B cell (primary cell): ENCODE results near the gene PDGFRB.

ENCODE experiments used
- CTCF ChIP-seq: fragments of 200-600 bp; IDR thresholded peaks from one replicate; pipeline ENCODE4 v1.8.0; 2022; ENCODE audit warnings: antibody characterized with exemption, mild to moderate bottlenecking
- EZH2 ChIP-seq: IDR thresholded peaks from 2 replicates; pipeline ENCODE4 v1.6.1; 2012; ENCODE audit warnings: borderline replicate concordance, low read depth, mild to moderate bottlenecking, moderate library complexity, low read length; ENCODE audit not compliant: insufficient read depth, poor library complexity, severe bottlenecking

- TF ChIP-seq CTCF (no peak), EZH2 (no peak)
Observed at GRCh38 chr5:150138551-150139265, 16.9 kb downstream of the PDGFRB start.
